GM18502 (cell line): ENCODE data around the gene SETD9.

ENCODE experiments used
- ATAC-seq: cut with Tn5 transposase; IDR thresholded peaks from one replicate; pipeline ENCODE4 v1.9.1; 2021; ENCODE audit warnings: mild to moderate bottlenecking; ENCODE audit not compliant: unreplicated experiment, poor library complexity

Gene SETD9

DNA sequence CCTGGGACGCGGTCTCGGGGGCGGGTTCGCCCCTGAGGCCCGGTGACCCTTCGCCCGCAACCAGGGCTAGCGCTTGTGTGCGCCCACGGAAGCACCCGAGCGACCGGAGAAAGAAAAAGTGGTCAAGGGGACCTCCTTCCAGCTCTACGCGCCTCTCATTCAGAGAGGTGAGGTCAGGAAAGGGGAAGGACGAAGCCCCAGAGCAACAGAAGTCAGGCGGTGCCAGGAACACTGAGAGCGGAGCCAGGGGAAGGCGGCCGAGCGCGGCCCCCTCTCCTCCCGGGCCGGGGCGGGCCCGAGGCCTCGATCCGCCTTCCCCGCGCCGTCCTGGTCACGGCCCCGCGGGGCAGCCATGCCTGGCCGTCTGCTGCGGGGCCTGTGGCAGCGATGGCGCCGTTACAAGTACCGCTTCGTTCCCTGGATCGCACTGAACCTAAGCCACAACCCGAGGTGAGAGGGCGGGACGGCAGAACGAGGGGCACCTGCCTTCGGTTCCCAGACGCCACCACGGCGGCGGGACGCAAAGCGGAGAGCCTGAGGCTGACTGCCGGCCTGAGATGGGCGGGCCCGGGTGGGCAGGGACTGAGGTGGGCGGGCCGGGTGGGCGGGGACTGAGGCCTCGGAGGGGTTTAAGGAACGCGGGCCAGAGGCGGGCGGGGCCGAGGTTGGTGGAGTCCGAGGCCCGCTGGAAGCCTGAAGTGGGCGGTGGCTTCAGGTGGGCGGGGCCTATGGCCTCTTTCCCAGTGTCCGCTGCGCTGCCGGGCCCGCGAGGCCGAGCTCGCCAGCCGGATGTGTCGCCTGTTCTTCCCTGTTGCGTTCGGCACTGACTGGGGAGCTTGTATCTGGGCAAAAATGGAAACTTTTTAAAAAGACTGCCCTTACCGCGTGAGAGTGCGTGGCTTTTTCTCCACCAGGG lies at the start of gene SETD9:
Gene SETD9, plus strand, starts transcription at position 303 of the 916 bp plus-strand sequence. Its CDS starts 50 bp downstream, at position 353.
- ATAC-seq: peak; percentile 88

DNA sequence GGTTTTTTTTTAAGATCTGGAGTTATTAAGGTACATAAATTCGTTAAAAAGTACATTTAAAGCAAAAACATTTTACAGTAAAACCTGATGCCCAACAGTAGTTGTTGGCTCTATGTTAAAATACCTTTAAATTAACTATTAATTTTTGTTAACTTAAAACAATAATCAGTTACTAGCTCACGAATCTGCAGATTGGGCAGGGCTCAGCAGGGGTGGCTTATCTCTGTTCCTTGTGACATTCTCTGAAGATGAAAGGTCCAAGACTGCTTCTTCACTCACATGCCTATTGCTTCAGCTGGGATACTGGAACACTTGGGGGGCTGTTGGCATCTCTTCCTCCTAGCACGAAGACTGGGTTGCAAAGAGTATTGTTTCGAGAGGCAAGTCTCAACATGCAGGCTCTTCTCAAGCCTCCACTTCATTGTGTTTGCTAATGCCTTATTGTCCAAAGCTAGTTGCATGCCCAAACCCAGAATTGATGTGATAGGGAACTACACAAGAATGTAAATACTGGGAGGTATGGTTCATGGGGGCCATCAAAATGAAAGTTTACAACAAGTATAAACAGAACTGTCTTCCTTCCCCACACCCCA lies 47.4 kb upstream of the SETD9 start:
- ATAC-seq: no peak

DNA sequence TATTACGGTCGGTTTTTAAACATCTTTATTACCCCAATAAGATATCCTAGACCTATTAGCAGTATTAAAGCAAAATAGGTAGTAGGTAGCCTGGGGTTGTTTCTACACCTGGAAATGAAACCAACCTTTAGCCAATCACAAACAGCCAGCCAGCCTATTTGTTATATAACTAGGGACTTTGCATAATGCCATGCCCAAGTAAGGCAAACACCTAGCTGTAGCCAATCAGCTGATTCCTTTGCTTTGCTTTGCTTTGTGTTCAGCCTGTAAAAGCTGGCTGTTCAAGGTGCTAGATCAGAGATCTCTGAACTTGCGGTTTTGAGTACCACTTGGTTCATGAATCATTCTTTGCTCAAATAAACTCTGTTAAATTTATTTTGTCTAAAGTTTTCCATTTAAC lies 46.5 kb upstream of the SETD9 start:
- ATAC-seq: no peak

GRCh38 chr5:56871777-56872176 lies 37.6 kb upstream of the SETD9 start:
- no peak for ATAC-seq

DNA sequence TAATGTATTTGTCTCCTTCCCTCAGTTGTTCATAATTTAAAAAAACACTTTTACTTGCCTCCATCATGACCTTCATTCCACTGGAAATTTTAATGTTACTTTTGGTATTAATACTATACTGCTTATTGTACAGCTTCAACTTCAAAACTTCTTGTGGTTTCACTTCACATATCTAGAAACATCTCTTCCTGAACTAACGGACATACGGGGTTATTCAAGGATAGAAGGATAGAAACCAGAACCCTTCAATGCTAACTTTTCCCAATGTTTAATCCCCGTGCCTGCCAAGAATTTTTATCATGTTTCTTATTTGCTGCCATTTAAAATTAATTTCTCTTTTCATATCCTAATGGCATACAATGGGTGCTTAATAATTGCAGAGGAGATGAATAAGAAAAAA lies 36.3 kb upstream of the SETD9 start:
- ATAC-seq: no peak

- no peak for ATAC-seq
Measured at GRCh38 chr5:56876327-56876726, 33.1 kb upstream of the SETD9 start.

- no peak for ATAC-seq
Measured at GRCh38 chr5:56881571-56881970, 27.8 kb upstream of the SETD9 start.

DNA sequence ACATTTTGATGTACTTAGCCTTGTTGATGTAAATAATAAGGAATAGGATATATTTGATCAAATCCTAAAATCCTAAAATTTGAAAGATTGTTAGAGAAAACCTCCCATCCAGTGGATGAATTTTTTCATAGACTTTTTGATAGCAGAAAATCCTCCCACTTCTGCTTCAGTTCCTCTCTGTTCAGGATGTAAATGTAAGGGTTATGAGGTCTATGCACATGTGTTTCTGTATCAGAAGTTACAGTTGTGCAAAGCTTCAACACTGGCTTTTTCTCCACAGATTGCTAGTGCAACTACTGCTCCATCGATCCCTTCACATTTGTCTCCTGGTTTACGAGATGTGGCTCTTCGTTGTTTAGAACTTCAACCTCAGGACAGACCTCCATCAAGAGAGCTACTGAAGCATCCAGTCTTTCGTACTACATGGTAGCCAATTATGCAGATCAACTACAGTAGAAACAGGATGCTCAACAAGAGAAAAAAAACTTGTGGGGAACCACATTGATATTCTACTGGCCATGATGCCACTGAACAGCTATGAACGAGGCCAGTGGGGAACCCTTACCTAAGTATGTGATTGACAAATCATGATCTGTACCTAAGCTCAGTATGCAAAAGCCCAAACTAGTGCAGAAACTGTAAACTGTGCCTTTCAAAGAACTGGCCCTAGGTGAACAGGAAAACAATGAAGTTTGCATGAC lies 16.0 kb upstream of the SETD9 start:
- ATAC-seq: no peak

- no peak for ATAC-seq
Measured at GRCh38 chr5:56896763-56897162, 12.6 kb upstream of the SETD9 start.

DNA sequence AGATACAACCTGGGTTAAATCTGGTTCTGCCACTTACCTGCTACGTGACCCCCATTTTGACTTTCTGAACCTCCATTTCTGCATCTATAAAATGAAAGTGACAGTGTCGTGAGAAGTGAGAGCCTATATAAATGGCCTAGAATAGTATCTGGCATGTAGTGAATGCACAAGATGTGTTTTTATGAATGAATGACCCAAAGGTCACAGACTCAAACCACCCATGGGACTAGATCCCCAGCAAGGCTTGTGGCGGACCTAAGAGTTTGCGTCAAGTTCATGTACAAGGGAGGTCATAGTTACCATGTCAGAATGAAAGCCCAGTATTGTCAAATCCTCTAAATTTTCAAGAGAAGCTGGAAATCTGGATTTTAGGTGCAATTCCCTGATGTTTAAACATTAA lies 11.2 kb upstream of the SETD9 start:
- no peak for ATAC-seq

DNA sequence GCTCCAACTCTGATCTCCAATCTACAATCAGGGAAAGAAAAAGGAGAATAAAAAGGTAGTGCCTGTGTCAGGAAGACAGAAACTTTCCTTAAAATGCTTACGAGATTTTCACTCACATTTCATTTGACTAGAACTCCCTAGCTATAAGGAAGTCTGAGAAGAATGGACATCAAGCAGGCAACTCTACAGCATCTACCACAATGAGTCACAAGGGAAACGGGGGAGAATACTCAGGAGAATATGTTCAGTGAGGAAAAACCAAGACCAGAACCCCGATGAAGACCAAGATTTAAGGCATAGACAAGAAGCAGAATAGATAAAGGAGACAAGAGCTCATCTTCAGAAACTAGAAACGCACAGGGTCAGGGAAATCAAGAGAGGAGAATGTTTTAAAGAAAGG lies 9.0 kb upstream of the SETD9 start:
- ATAC-seq: no peak

DNA sequence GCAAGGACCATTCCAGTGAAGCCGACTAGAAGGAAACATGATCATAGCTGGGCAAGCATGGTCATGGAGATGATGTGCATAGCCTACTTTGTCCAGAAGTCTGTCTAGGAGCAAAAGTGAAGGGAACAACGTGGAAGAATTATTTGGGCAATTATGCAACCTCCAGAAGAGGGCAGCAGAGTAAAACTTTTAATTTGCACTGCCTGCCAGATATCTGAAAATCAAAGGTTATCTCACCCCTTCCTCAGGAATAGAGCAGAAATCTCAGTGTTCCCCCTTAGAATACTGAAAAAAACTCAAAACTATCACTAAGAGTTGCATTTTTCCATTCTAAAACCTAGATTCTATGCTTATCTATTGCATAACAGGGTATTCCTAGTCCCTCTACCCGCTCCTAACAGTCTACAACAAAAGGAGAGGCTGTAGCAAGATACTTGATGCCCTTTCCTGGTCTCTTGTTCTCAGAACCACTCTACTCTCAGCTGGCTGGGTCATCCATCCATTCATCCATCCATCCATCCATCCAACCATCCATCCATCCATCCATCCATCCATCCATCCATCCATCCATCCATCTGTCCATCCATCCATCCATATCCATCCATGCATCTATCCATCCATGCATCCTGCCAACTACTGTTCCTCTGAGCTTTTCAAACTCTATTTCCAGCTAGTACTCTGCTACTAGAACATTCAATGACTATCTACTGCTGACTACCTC lies 8.4 kb upstream of the SETD9 start:
- no peak for ATAC-seq

GRCh38 chr5:56908942-56909293 lies 478 bp upstream of the SETD9 start:
- peak; percentile 45 for ATAC-seq

GRCh38 chr5:56910210-56910965 lies 992 bp downstream of the SETD9 start:
- ATAC-seq: peak; percentile 28

- no peak for ATAC-seq
Measured at GRCh38 chr5:56913766-56914165, 4.4 kb downstream of the SETD9 start.

- no peak for ATAC-seq
Measured at GRCh38 chr5:56914678-56915077, 5.3 kb downstream of the SETD9 start.

DNA sequence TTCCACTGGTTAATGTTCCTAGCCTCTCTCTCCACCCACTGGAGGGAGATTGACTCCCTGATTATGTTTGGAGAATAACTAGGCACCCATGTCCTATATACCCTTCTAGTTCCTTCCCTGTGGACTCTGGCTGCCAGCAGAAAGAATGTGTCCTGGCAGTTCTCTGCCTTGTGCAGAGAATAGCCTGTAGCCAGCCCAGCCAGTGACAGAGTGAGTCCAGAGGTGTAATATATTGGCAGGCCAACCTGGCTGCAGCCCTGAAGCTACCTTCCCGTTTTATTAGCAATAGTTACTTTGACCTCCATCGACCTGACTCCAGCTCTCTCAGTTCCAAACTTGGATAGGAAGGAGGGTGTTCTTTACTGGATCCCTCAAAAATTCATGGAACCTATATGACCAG lies 8.1 kb downstream of the SETD9 start:
- ATAC-seq: no peak

- no peak for ATAC-seq
Measured at GRCh38 chr5:56918054-56918453, 8.7 kb downstream of the SETD9 start.

DNA sequence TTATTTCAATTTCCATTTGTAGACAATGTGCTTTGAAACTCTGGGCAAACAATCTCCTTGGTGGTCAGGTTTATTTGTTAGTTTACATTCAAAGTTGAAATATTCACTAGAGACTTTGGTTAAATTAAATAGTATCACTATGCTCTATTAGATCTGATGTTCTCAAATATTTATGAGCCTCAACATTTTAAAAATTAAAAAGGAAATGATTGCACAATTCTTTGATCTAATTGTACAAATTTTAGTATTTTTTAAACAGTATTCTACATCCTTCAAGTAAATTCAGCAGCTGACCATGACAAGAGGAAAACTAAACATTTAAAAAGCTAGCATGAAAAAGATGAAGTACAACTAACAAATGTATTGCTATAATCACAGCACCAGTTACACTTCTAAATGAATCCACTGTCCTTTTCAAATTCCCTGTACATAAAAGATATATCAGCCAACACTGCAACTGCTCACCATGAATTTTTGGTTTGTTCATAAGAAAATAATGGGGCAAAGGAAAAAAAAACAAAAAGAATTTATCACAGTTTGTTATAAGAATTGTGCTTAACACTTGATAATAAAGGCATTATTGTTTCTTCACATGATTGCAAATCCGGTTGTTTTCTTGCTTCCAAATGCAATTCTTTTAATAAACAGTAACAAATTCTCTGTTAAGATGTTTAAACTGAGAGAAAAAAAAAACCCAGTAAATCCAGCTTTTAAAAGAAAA lies 10.7 kb downstream of the SETD9 start:
- no peak for ATAC-seq
